ENCODE data around the gene MIPOL1.

Gene MIPOL1

GRCh38 chr14:37237735-37238200 is 40.0 kb downstream of the MIPOL1 start:
- Histone ChIP-seq H3F3A (ENCODE audit: insufficient read depth) (no peaks in the 10 kb centered on the region), H2AFZ (ENCODE audit: low read depth, low read length, severe bottlenecking) (no peak overlapping the region), H3K9ac (ENCODE audit: low read length) (no peak overlapping the region), H3K4me2 (ENCODE audit: low read depth, low read length, poor library complexity, severe bottlenecking) (no peak overlapping the region), H3K79me2 (ENCODE audit: insufficient read depth, low read length) (no peaks in the 10 kb centered on the region), H3K36me3 (ENCODE audit: low read length) (no peaks in the 10 kb centered on the region), H3K27me3 (ENCODE audit: low read length) (no peaks in the 10 kb centered on the region), H3K9me2 (replicated peaks; ENCODE audit: insufficient read depth, low read length) (no peaks in the 10 kb centered on the region), H3K9me3 (ENCODE audit: insufficient read depth, low read length) (no peaks in the 10 kb centered on the region), H3K27ac (ENCODE audit: low read depth, low read length) (no peak overlapping the region), H4K20me1 (ENCODE audit: low read depth, low read length) (no peaks in the 10 kb centered on the region), H3K4me3 (ENCODE audit: insufficient read depth, low read length, poor library complexity, severe bottlenecking) (no peak overlapping the region)
- TF ChIP-seq EZH2phosphoT487 (conservative IDR thresholded peaks at IDR 0.05; ENCODE audit: low read length) (no peak), CTCF (IDR thresholded peaks at IDR 0.05; ENCODE audit: insufficient read depth, low read length, poor library complexity, severe bottlenecking) (no peak)

DNA sequence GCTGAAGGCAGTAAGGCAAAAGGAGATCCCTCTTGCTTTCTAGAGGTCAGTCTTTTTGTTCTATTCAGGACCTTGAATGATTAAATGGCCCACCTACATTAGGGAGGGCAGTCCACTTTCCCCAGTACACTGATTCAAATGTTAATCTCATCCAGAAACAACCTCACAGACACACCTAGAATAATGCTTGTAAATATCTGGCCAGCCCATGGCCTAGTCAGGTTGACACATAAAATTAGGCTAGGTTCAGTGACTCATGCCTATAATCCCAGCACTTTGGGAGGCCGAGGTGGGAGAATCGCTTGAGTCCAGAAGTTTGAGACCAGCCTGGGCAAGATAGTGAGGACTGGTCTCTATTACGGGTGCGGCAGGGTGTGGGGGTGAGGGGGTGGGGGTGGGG is 43.5 kb downstream of the MIPOL1 start:
- TF ChIP-seq EZH2phosphoT487 (conservative IDR thresholded peaks at IDR 0.05; ENCODE audit: low read length) = no peak
- no peak for TF ChIP-seq CTCF (IDR thresholded peaks at IDR 0.05; ENCODE audit: insufficient read depth, low read length, poor library complexity, severe bottlenecking)

DNA sequence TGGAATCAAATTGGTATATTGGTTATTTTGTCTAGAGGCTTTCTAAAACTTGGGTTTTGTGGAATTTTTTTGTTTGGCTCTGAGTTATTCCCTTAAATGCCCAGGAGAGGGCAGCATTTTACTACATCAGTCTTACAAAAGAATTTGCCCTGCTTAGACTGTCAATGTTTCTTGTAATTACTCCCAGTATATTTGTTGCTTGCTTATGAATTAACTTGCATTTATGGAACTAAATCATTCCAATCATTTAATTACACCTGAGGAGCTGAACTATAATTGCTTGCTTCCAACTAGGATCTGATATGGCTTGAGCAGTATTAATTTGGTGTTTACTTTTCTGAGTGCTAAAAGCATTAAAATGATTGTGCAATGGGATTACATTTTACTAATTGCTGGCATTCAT is 48.7 kb downstream of the MIPOL1 start:
- Histone ChIP-seq H2AFZ (ENCODE audit: low read depth, low read length, severe bottlenecking) (no peak overlapping the region), H3K4me2 (ENCODE audit: low read depth, low read length, poor library complexity, severe bottlenecking) (no peak overlapping the region), H3K79me2 (ENCODE audit: insufficient read depth, low read length) (no peaks in the 10 kb centered on the region), H3F3A (ENCODE audit: insufficient read depth) (no peaks in the 10 kb centered on the region), H3K36me3 (ENCODE audit: low read length) (no peaks in the 10 kb centered on the region), H4K20me1 (ENCODE audit: low read depth, low read length) (no peaks in the 10 kb centered on the region), H3K27me3 (ENCODE audit: low read length) (no peaks in the 10 kb centered on the region), H3K9me2 (replicated peaks; ENCODE audit: insufficient read depth, low read length) (no peaks in the 10 kb centered on the region), H3K9ac (ENCODE audit: low read length) (no peak overlapping the region), H3K9me3 (ENCODE audit: insufficient read depth, low read length) (no peaks in the 10 kb centered on the region), H3K27ac (ENCODE audit: low read depth, low read length) (no peak overlapping the region), H3K4me3 (ENCODE audit: insufficient read depth, low read length, poor library complexity, severe bottlenecking) (no peak overlapping the region)
- TF ChIP-seq EZH2phosphoT487 (conservative IDR thresholded peaks at IDR 0.05; ENCODE audit: low read length) (no peak), CTCF (IDR thresholded peaks at IDR 0.05; ENCODE audit: insufficient read depth, low read length, poor library complexity, severe bottlenecking) (peak; percentile 56)

More for the DNA sequence above, 43.5 kb downstream of the MIPOL1 start:
- no peak overlapping the region for H3K27ac ChIP-seq (ENCODE audit: low read depth, low read length)
- no peaks in the 10 kb centered on the region for H3K9me3 ChIP-seq (ENCODE audit: insufficient read depth, low read length)
- no peak overlapping the region for H2AFZ ChIP-seq (ENCODE audit: low read depth, low read length, severe bottlenecking)
- no peak overlapping the region for H3K4me3 ChIP-seq (ENCODE audit: insufficient read depth, low read length, poor library complexity, severe bottlenecking)
- H3K9ac ChIP-seq (ENCODE audit: low read length) = no peak overlapping the region
- no peaks in the 10 kb centered on the region for H4K20me1 ChIP-seq (ENCODE audit: low read depth, low read length)
- H3K4me2 ChIP-seq (ENCODE audit: low read depth, low read length, poor library complexity, severe bottlenecking) = no peak overlapping the region
- H3K79me2 ChIP-seq (ENCODE audit: insufficient read depth, low read length) = no peaks in the 10 kb centered on the region
- no peaks in the 10 kb centered on the region for H3K9me2 ChIP-seq (replicated peaks; ENCODE audit: insufficient read depth, low read length)
- H3K36me3 ChIP-seq (ENCODE audit: low read length) = no peaks in the 10 kb centered on the region
- H3F3A ChIP-seq (ENCODE audit: insufficient read depth) = no peaks in the 10 kb centered on the region
- no peaks in the 10 kb centered on the region for H3K27me3 ChIP-seq (ENCODE audit: low read length)

Data from SU-DHL-6 (cell line).